Keratinocyte (primary cell): ENCODE measurements around the gene ASCL1. TPM values are rescaled to one million over a fixed set of nuclear protein-coding genes. Genes with fewer than 3 reads are reported as not detected.

ENCODE experiments used
- DNase-seq: peaks from one replicate; pipeline ENCODE4 v3.0.0-alpha.2; 2011; ENCODE audit warnings: low read depth, missing footprints, low spot score
- FAIRE-seq: peaks from 2 replicates; lab custom pipeline; 2011; peaks lifted over from hg19 to GRCh38; lab: Jason Lieb, UNC
- H2AFZ ChIP-seq: 2 replicates; pipeline ENCODE4 v1.6.0; 2012; ENCODE audit warnings: low read length, control low read depth, inconsistent platforms; ENCODE audit not compliant: control insufficient read depth
- H3K27ac ChIP-seq: 2 replicates; pipeline ENCODE4 v1.5.1; 2011; ENCODE audit warnings: low read length; ENCODE audit not compliant: control insufficient read depth, insufficient read depth
- H3K27me3 ChIP-seq: 3 replicates; pipeline ENCODE4 v1.6.0; 2011; ENCODE audit warnings: low read length; ENCODE audit not compliant: control insufficient read depth, insufficient read depth; ENCODE audit errors: extremely low read depth
- H3K36me3 ChIP-seq, 2 experiments: 2 replicates in 1 of 2; 3 replicates in 1 of 2; pipeline ENCODE4 v1.5.1; 2011; ENCODE audit warnings: low read length in 2 of 2, mild to moderate bottlenecking in 1 of 2; ENCODE audit not compliant: control insufficient read depth in 2 of 2, insufficient read depth in 2 of 2; ENCODE audit errors: extremely low read depth in 1 of 2
- H3K4me1 ChIP-seq: 3 replicates; pipeline ENCODE4 v1.5.1; 2011; ENCODE audit warnings: low read length; ENCODE audit not compliant: control insufficient read depth, insufficient read depth; ENCODE audit errors: extremely low read depth
- H3K4me2 ChIP-seq: 3 replicates; pipeline ENCODE4 v1.6.0; 2011; ENCODE audit warnings: low read depth, low read length; ENCODE audit not compliant: control insufficient read depth, insufficient read depth; ENCODE audit errors: extremely low read depth
- H3K4me3 ChIP-seq, 3 experiments: fragments of 200-600 bp in 1 of 3; sonication (generic) in 1 of 3; 2 replicates in 2 of 3; 3 replicates in 1 of 3; pipeline ENCODE4 v1.5.1; 2011 to 2016; ENCODE audit warnings: low read length in 3 of 3, mild to moderate bottlenecking in 3 of 3, control low read depth in 2 of 3, inconsistent platforms in 1 of 3, low read depth in 1 of 3, mixed read lengths in 1 of 3, mixed run types in 1 of 3, moderate library complexity in 1 of 3; ENCODE audit not compliant: control insufficient read depth in 2 of 3, insufficient read depth in 2 of 3; ENCODE audit errors: extremely low read depth in 1 of 3
- H3K79me2 ChIP-seq: 2 replicates; pipeline ENCODE4 v1.6.0; 2012; ENCODE audit warnings: low read length; ENCODE audit not compliant: control insufficient read depth, insufficient read depth
- H3K9ac ChIP-seq: 3 replicates; pipeline ENCODE4 v1.6.0; 2011; ENCODE audit warnings: low read length; ENCODE audit not compliant: control insufficient read depth, insufficient read depth; ENCODE audit errors: extremely low read depth
- H3K9me1 ChIP-seq: 3 replicates; pipeline ENCODE4 v1.6.0; 2011; ENCODE audit warnings: low read length; ENCODE audit not compliant: control insufficient read depth, insufficient read depth; ENCODE audit errors: extremely low read depth
- H3K9me3 ChIP-seq: 2 replicates; pipeline ENCODE4 v1.5.1; 2012; ENCODE audit warnings: low read depth, low read length; ENCODE audit not compliant: control insufficient read depth
- H4K20me1 ChIP-seq: 3 replicates; pipeline ENCODE4 v1.6.0; 2011; ENCODE audit warnings: low read length; ENCODE audit not compliant: control insufficient read depth, insufficient read depth; ENCODE audit errors: extremely low read depth
- EZH2 ChIP-seq: IDR thresholded peaks from one replicate; pipeline ENCODE4 v1.6.1; 2012; ENCODE audit warnings: inconsistent platforms, mild to moderate bottlenecking, low read length, moderate library complexity
- dilution Hi-C: fragments of 300-500 bp; cut with MboI; formaldehyde crosslinking; loops from one replicate; pipeline ENCODE4 v1.7.0; 2020; ENCODE audit warnings: low sequenced_read_pairs; ENCODE audit not compliant: extremely low pct_ligation_motif_present
- polyA plus RNA-seq, 5 experiments: library from polyadenylated mRNA; depleted of rRNA in 3 of 5; stranded (reverse) in 3 of 5; stranded (forward) in 1 of 5; unstranded in 1 of 5; fragments of >200 nt; gene quantifications; 1 replicate in 1 of 5; 2 replicates in 3 of 5; 3 replicates in 1 of 5; pipeline versions ENCODE4 v1.2.1 to v1.2.3, GENCODE V29; 2011 to 2012; ENCODE audit warnings: missing spikeins in 2 of 5, low read depth in 1 of 5, low replicate concordance in 1 of 5
- TF ChIP-seq, protein P1 (sequence below), 3 experiments: IDR thresholded peaks in 1 of 3; conservative IDR thresholded peaks in 1 of 3; optimal IDR thresholded peaks in 1 of 3; 2 replicates in 2 of 3; 3 replicates in 1 of 3; pipeline versions ENCODE3 to v1.5.1; 2011; ENCODE audit warnings: low read length in 3 of 3, mild to moderate bottlenecking in 3 of 3, moderate library complexity in 2 of 3, control low read depth in 1 of 3, inconsistent platforms in 1 of 3; ENCODE audit not compliant: insufficient read depth in 2 of 3; ENCODE audit errors: extremely low read depth in 1 of 3

Gene ASCL1
- polyA plus RNA-seq, 1 donor (not counting 4 experiments of a cell fraction or from before 2014, with no cell fraction given), result not detected

- H4K20me1 ChIP-seq, result no peaks in the 10 kb centered on the region
- no peak overlapping the region for H2AFZ ChIP-seq
- H3K27ac ChIP-seq, result no peak overlapping the region
- no peaks in the 10 kb centered on the region for H3K27me3 ChIP-seq
- no peaks in the 10 kb centered on the region for H3K4me1 ChIP-seq
- H3K4me2 ChIP-seq, result no peak overlapping the region
- FAIRE-seq, result no peak
- no peaks in the 10 kb centered on the region for H3K36me3 ChIP-seq
- DNase-seq, result no peak
- no peak overlapping the region for H3K9ac ChIP-seq
- no peaks in the 10 kb centered on the region for H3K79me2 ChIP-seq
- H3K4me3 ChIP-seq, result no peak overlapping the region
- H3K9me1 ChIP-seq, result no peaks in the 10 kb centered on the region
- no peak for TF ChIP-seq EZH2
- TF ChIP-seq, protein P1, sequence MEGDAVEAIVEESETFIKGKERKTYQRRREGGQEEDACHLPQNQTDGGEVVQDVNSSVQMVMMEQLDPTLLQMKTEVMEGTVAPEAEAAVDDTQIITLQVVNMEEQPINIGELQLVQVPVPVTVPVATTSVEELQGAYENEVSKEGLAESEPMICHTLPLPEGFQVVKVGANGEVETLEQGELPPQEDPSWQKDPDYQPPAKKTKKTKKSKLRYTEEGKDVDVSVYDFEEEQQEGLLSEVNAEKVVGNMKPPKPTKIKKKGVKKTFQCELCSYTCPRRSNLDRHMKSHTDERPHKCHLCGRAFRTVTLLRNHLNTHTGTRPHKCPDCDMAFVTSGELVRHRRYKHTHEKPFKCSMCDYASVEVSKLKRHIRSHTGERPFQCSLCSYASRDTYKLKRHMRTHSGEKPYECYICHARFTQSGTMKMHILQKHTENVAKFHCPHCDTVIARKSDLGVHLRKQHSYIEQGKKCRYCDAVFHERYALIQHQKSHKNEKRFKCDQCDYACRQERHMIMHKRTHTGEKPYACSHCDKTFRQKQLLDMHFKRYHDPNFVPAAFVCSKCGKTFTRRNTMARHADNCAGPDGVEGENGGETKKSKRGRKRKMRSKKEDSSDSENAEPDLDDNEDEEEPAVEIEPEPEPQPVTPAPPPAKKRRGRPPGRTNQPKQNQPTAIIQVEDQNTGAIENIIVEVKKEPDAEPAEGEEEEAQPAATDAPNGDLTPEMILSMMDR (optimal IDR thresholded peaks at IDR 0.05 in 1 of 3, IDR thresholded peaks at IDR 0.05 in 1 of 3, conservative IDR thresholded peaks at IDR 0.05 in 1 of 3; ENCODE audit: extremely low read depth in 1 of 3, insufficient read depth in 2 of 3, low read length in 3 of 3), result no peak
- no peaks in the 10 kb centered on the region for H3K9me3 ChIP-seq
- dilution Hi-C loops, result no loop called here
Observed at GRCh38 chr12:102973583-102973982, 16.1 kb downstream of the ASCL1 start.

- Histone ChIP-seq H4K20me1 (no peaks in the 10 kb centered on the region), H3K4me1 (no peaks in the 10 kb centered on the region), H2AFZ (no peak overlapping the region), H3K27ac (no peak overlapping the region), H3K9me1 (no peaks in the 10 kb centered on the region), H3K9ac (no peak overlapping the region), H3K9me3 (no peaks in the 10 kb centered on the region), H3K79me2 (no peaks in the 10 kb centered on the region), H3K4me2 (no peak overlapping the region), H3K36me3 (no peaks in the 10 kb centered on the region), H3K4me3 (no peak overlapping the region), H3K27me3 (no peaks in the 10 kb centered on the region)
- dilution Hi-C loops, result no loop called here
- no peak for DNase-seq
- no peak for FAIRE-seq
- no peak for TF ChIP-seq EZH2
- TF ChIP-seq, protein P1 (optimal IDR thresholded peaks at IDR 0.05 in 1 of 3, IDR thresholded peaks at IDR 0.05 in 1 of 3, conservative IDR thresholded peaks at IDR 0.05 in 1 of 3; ENCODE audit: extremely low read depth in 1 of 3, insufficient read depth in 2 of 3, low read length in 3 of 3), result no peak
Observed at GRCh38 chr12:102976609-102977280, 19.3 kb downstream of the ASCL1 start.
